Endothelial cell of umbilical vein (primary cell): ENCODE data around the gene RGP1. TPM values are rescaled to one million over a fixed set of nuclear protein-coding genes. Genes with fewer than 3 reads are reported as not detected.

Experiments
- BruUV-seq: library from RNA; stranded (reverse); fragments of 400-500 nt; replicated peaks from 2 replicates; lab custom pipeline; 2021; lab: Mats Ljungman, UMichigan
- CTCF ChIA-PET: fragments of 300-600, 350-600 bp; sonication (Branson Sonifier 250); formaldehyde crosslinking; loops from one replicate; lab custom pipeline; 2021; ENCODE audit warnings: antibody characterized with exemption, inconsistent platforms; lab: Charles Lee
- POLR2A ChIA-PET: fragments of 300-600, 350-600 bp; sonication (Branson Sonifier 250); formaldehyde crosslinking; loops from one replicate; lab custom pipeline; 2021; ENCODE audit warnings: antibody characterized with exemption, inconsistent platforms; lab: Charles Lee
- DNase-seq: peaks from one replicate; pipeline ENCODE4 v3.0.0-alpha.2; 2011; ENCODE audit warnings: low read depth, low spot score
- FAIRE-seq: peaks from 2 replicates; lab custom pipeline; 2011; peaks lifted over from hg19 to GRCh38; lab: Jason Lieb, UNC
- H2AFZ ChIP-seq: 2 replicates; pipeline ENCODE4 v1.6.0; 2012; ENCODE audit warnings: low read depth, low read length, control low read depth, inconsistent platforms
- H3K27ac ChIP-seq: 2 replicates; pipeline ENCODE4 v1.5.1; 2011; ENCODE audit warnings: low read depth, mild to moderate bottlenecking, control low read depth, low read length, moderate library complexity; ENCODE audit not compliant: insufficient read depth
- H3K27me3 ChIP-seq, 2 experiments: 2 replicates each; pipeline versions ENCODE4 v1.6.0 to v1.6.1; 2011; ENCODE audit warnings: low read length in 2 of 2, mixed read lengths in 1 of 2; ENCODE audit not compliant: control insufficient read depth in 2 of 2, insufficient read depth in 2 of 2
- H3K36me3 ChIP-seq, 2 experiments: 2 replicates in 1 of 2; 3 replicates in 1 of 2; pipeline ENCODE4 v1.5.1; 2011; ENCODE audit warnings: low read length in 2 of 2, mild to moderate bottlenecking in 1 of 2, moderate library complexity in 1 of 2; ENCODE audit not compliant: control insufficient read depth in 2 of 2, insufficient read depth in 2 of 2; ENCODE audit errors: extremely low read depth in 1 of 2
- H3K4me1 ChIP-seq: 3 replicates; pipeline ENCODE4 v1.5.1; 2011; ENCODE audit warnings: mild to moderate bottlenecking, low read length; ENCODE audit not compliant: control insufficient read depth, insufficient read depth; ENCODE audit errors: extremely low read depth
- H3K4me2 ChIP-seq: 2 replicates; pipeline ENCODE4 v1.6.1; 2011; ENCODE audit warnings: low read length, control low read depth, mixed read lengths; ENCODE audit not compliant: insufficient read depth
- H3K4me3 ChIP-seq, 3 experiments: fragments of 200-600 bp in 1 of 3; sonication (generic), shearing (Covaris generic) in 1 of 3; replicated peaks in 1 of 3; 2 replicates each; pipeline ENCODE4 v1.5.1; 2011 to 2016; ENCODE audit warnings: control low read depth in 3 of 3, low read length in 3 of 3, mild to moderate bottlenecking in 2 of 3, inconsistent platforms in 1 of 3, low read depth in 1 of 3, moderate library complexity in 1 of 3; ENCODE audit not compliant: insufficient read depth in 1 of 3
- H3K79me2 ChIP-seq: 2 replicates; pipeline ENCODE4 v1.6.0; 2012; ENCODE audit warnings: low read length, inconsistent platforms; ENCODE audit not compliant: control insufficient read depth, insufficient read depth
- H3K9ac ChIP-seq: replicated peaks from 2 replicates; pipeline ENCODE3; 2011; ENCODE audit warnings: low read length, control low read depth; ENCODE audit not compliant: insufficient read depth; ENCODE audit errors: extremely low read depth
- H3K9me1 ChIP-seq: replicated peaks from 3 replicates; pipeline ENCODE4 v1.6.0; 2011; ENCODE audit warnings: mild to moderate bottlenecking, low read length; ENCODE audit not compliant: control insufficient read depth, insufficient read depth; ENCODE audit errors: extremely low read depth
- H3K9me3 ChIP-seq: replicated peaks from 2 replicates; pipeline ENCODE4 v1.5.1; 2012; ENCODE audit warnings: low read length, inconsistent platforms; ENCODE audit not compliant: control insufficient read depth, insufficient read depth
- H4K20me1 ChIP-seq: replicated peaks from 2 replicates; pipeline ENCODE3; 2011; ENCODE audit warnings: mild to moderate bottlenecking, low read length; ENCODE audit not compliant: control insufficient read depth, insufficient read depth; ENCODE audit errors: extremely low read depth
- CTCF ChIP-seq, 2 donors: IDR thresholded peaks; 1 replicate in 1 of 2; 2 replicates in 1 of 2; pipeline ENCODE4 v1.5.1; 2011; ENCODE audit warnings: low read length in 2 of 2, mild to moderate bottlenecking in 2 of 2, moderate library complexity in 2 of 2, control low read depth in 1 of 2, inconsistent platforms in 1 of 2, low read depth in 1 of 2; ENCODE audit not compliant: insufficient read depth in 1 of 2; ENCODE audit errors: extremely low read depth in 1 of 2
- EZH2 ChIP-seq: IDR thresholded peaks from 2 replicates; pipeline ENCODE4 v1.6.1; 2012; ENCODE audit warnings: borderline replicate concordance, low read depth, mild to moderate bottlenecking, moderate library complexity, low read length, inconsistent platforms; ENCODE audit not compliant: severe bottlenecking
- FOS ChIP-seq: IDR thresholded peaks from 2 replicates; pipeline ENCODE4 v1.6.1; 2011; ENCODE audit warnings: mild to moderate bottlenecking, low read length, moderate library complexity, borderline replicate concordance; ENCODE audit not compliant: insufficient read depth
- GATA2 ChIP-seq: IDR thresholded peaks from 2 replicates; pipeline ENCODE4 v1.7.0; 2011; ENCODE audit warnings: low read depth, mild to moderate bottlenecking, moderate library complexity, mixed read lengths, low read length; ENCODE audit not compliant: insufficient read length, insufficient read depth
- JUN ChIP-seq: IDR thresholded peaks from 2 replicates; pipeline ENCODE4 v1.6.1; 2011; ENCODE audit warnings: borderline replicate concordance, low read depth; ENCODE audit not compliant: insufficient read length, insufficient read depth
- MYC ChIP-seq: IDR thresholded peaks from one replicate; pipeline ENCODE4 v1.6.1; 2011; ENCODE audit warnings: mild to moderate bottlenecking, low read depth, low read length
- POLR2A ChIP-seq: IDR thresholded peaks from 2 replicates; pipeline ENCODE4 v1.6.1; 2012; ENCODE audit warnings: low read depth, mild to moderate bottlenecking, control low read depth, low read length
- POLR2AphosphoS5 ChIP-seq: IDR thresholded peaks from 2 replicates; pipeline ENCODE4 v1.6.1; 2012; ENCODE audit warnings: low read depth, mild to moderate bottlenecking, control low read depth, low read length, moderate library complexity; ENCODE audit not compliant: insufficient read depth
- dilution Hi-C: fragments of 300-500 bp; cut with MboI; formaldehyde crosslinking; loops from one replicate; pipeline ENCODE4 v1.15.0; 2019; ENCODE audit warnings: low sequenced_read_pairs; ENCODE audit not compliant: extremely low pct_ligation_motif_present
- intact Hi-C: fragments of 100-400 bp; cut with micrococcal nuclease; formaldehyde crosslinking; loops from one replicate; pipeline ENCODE4 v1.10.0; 2022
- polyA plus RNA-seq, 4 experiments: library from polyadenylated mRNA; depleted of rRNA in 3 of 4; stranded (reverse) in 3 of 4; unstranded in 1 of 4; fragments of >200 nt; gene quantifications; 2 replicates each; pipeline versions ENCODE4 v1.2.1 to v1.2.3, GENCODE V29; 2011 to 2012; ENCODE audit warnings: missing spikeins in 1 of 4
- total RNA-seq: library from RNA; stranded (reverse); gene quantifications from 2 replicates; pipeline ENCODE4 v1.2.3, GENCODE V29; 2021
- TF ChIP-seq, protein P1 (sequence below): IDR thresholded peaks from 2 replicates; pipeline ENCODE4 v1.6.1; 2011; ENCODE audit not compliant: insufficient read depth, insufficient read length

The RGP1 gene
- total and polyA plus RNA-seq, 2 donors (not counting 3 experiments of a cell fraction or from before 2014, with no cell fraction given) = 15.0 to 29.0 TPM

GRCh38 chr9:35749515-35750255, 598 bp downstream of the RGP1 start:
- BruUV-seq = TSS peak; percentile 5
- Histone ChIP-seq H3K4me1 (peaks cover 69% of the 10 kb centered on the region), H3K9me3 (no peaks in the 10 kb centered on the region), H3K9me1 (no peaks in the 10 kb centered on the region), H3K9ac (peak overlapping the region; percentile 99), H3K4me3 (peak overlapping the region; percentile 66 to 99 (median 87)), H3K4me2 (peak overlapping the region; percentile 62), H3K27me3 (no peaks in the 10 kb centered on the region), H4K20me1 (no peaks in the 10 kb centered on the region), H3K27ac (peak overlapping the region; percentile 84), H2AFZ (no peak overlapping the region), H3K36me3 (peaks cover 0 to 2% of the 10 kb centered on the region in 2 experiments), H3K79me2 (peaks cover 48% of the 10 kb centered on the region)
- dilution Hi-C loops (no loop called here), intact Hi-C loops (loop anchor here (1.0 to 2.0 kb wide), 2 partner anchors 11 to 17 kb away; partner anchors contain the start of genes CREB3 and TLN1)
- FAIRE-seq (peak; percentile 18), DNase-seq (peak; percentile 60)
- ChIA-PET CTCF (interaction anchor here (0.7 to 7.2 kb wide), 13 partner anchors 9 to 133 kb away, joined by 3 to 86 read pairs (median 12); partner anchors contain the start of genes CCDC107, CREB3, NPR2 and RMRP), POLR2A (no interaction called here)
- no peak for TF ChIP-seq GATA2
- no peak for TF ChIP-seq EZH2
- TF ChIP-seq, protein P1, sequence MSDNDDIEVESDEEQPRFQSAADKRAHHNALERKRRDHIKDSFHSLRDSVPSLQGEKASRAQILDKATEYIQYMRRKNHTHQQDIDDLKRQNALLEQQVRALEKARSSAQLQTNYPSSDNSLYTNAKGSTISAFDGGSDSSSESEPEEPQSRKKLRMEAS = no peak

- H3K4me1 ChIP-seq = peaks cover 72% of the 10 kb centered on the region
- H3K9ac ChIP-seq = peak overlapping the region; percentile 99
- FAIRE-seq (no peak), DNase-seq (no peak)
- TF ChIP-seq MYC (no peak), FOS (no peak), POLR2A (no peak), CTCF (IDR thresholded peaks at IDR 0.05; ENCODE audit: extremely low read depth in 1 of 2, insufficient read depth in 1 of 2, low read depth in 1 of 2, low read length in 2 of 2) (no peak), EZH2 (no peak), GATA2 (no peak), JUN (no peak), POLR2AphosphoS5 (no peak)
- TF ChIP-seq, protein P1 = no peak
- peak overlapping the region; percentile 84 for H3K27ac ChIP-seq
- BruUV-seq = no TSS peak
- no peaks in the 10 kb centered on the region for H4K20me1 ChIP-seq
- peaks cover 0 to 2% of the 10 kb centered on the region in 2 experiments for H3K36me3 ChIP-seq
- intact Hi-C loops = no loop called here
- no peak overlapping the region for H2AFZ ChIP-seq
- H3K79me2 ChIP-seq = peaks cover 43% of the 10 kb centered on the region
- H3K4me3 ChIP-seq = no peak overlapping the region
- dilution Hi-C loops = no loop called here
- ChIA-PET CTCF (interaction anchor here (0.7 to 7.2 kb wide), 7 partner anchors 14 to 92 kb away, joined by 3 to 86 read pairs (median 20); partner anchors contain the start of genes CCDC107, CREB3, RMRP and TLN1), POLR2A (no interaction called here)
- H3K27me3 ChIP-seq = no peaks in the 10 kb centered on the region
- H3K9me1 ChIP-seq = no peaks in the 10 kb centered on the region
- peak overlapping the region; percentile 62 for H3K4me2 ChIP-seq
- no peaks in the 10 kb centered on the region for H3K9me3 ChIP-seq
Observed at GRCh38 chr9:35750256-35750531, 1.1 kb downstream of the RGP1 start.
